ENCODE results near the gene EEF1G.
"Not testable (repeated sequence)": the region's sequence is repeated elsewhere in the genome, so short reads cannot be mapped to it uniquely, and the experiment has no call there.

EEF1G gene

DNA sequence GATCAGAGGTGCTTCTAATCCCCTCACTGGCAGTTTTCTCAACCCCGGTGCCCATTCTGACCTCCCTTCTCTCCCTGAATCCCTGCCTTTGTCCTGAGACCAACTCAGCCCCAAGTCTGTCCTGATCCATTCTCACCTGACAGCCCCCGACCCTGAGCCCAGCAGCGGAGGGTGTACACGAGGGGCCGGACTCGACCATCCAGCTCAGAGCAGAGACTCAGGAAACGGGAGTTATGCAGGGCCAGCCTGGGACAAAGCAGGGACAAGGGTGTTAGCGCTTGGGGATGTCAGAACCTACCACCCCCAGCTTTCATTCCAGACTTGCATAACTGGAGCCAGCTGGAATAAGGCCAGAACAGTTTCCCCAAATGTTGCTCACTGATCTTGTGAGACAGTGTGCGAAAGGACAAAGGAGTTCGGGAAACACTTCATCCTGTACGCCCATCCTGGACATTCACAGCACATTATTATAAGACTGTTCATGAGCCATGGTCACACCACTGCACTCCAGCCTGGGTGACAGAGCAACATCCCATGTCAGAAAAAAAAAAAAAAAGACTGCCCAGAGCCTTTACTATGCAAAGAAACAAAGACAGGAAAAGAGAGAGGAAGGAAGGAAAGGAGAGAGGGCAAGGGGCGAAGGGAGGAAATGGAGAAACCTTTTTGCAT is 3.5 kb upstream of the EEF1G start:
- no peak for DNase-seq (ENCODE audit: low read depth)

DNA sequence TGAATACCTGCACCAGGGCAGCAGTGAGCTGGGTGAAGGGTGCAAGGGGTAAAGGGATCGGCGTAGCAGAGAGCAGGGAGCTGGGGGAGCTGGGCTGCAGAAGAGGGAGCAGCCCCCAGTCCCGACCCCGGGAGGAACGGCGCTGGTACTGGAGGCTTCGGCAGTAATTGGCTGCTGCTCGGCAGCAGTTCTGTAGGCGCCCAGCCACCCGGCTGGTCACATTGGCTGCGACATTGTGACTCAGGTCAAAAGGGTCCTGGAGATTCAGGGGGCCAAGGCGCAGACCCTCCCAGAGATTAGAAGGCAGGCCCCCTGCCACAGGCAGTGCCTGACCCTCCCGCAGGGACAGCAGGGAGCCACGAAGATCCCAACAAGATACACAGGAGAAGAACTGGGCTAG is 2.1 kb upstream of the EEF1G start:
- no peak for DNase-seq (ENCODE audit: low read depth)

DNA sequence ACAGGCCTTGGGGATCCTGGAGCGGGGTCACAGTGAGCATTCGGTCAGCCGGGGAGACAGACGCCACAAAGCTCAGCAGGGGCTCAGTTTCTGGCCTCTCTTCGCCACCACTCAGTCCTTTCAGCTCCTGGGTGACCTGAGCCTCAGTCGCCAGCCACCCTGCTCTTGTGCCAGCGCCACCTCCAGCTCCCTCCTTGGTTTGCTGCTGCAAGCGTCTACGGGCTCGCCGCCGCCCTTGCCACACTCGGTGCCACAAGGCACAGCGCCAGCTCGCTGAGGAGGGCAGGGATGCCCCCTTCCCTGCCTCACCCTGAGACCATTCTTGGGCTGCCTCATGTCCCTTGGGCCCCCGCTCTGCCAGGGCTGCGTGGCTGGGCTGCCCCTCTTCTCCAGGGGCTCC is 1.5 kb upstream of the EEF1G start:
- DNase-seq (ENCODE audit: low read depth) = no peak

DNA sequence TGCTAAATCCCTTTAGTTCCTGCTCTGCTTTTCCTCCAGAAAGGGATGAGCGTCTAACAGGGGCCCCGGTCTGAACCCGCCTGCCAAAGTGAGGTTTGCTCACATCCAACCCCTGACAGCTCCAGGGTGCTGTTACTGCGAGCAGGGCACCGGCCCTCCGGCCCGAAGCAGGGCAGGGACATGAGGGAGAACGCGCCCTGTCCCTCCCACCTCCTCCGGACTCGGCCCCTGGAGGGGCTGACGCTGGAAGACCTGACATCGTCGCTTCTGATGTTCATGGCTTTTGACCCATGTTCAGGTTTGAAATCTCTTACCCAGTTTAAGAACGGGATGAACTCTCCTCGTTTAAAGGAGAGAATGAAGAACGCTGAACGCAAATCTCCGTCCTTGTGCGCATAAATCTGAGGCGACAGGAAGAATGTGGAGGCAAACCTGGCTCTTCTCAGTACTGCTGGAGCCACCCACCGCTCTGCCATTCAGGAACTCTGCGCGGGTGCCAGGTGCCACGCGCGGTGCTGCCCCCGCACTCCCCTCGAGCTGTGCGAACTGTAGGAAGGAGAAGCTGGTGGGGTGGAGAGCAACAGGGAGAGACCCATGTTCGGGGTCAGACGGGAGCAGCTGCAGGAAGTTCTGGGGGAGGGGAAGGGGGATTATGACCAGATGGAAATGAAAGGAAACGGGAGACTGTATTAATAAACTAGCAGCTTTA is 826 bp upstream of the EEF1G start:
- DNase-seq (ENCODE audit: low read depth) = no peak

DNA sequence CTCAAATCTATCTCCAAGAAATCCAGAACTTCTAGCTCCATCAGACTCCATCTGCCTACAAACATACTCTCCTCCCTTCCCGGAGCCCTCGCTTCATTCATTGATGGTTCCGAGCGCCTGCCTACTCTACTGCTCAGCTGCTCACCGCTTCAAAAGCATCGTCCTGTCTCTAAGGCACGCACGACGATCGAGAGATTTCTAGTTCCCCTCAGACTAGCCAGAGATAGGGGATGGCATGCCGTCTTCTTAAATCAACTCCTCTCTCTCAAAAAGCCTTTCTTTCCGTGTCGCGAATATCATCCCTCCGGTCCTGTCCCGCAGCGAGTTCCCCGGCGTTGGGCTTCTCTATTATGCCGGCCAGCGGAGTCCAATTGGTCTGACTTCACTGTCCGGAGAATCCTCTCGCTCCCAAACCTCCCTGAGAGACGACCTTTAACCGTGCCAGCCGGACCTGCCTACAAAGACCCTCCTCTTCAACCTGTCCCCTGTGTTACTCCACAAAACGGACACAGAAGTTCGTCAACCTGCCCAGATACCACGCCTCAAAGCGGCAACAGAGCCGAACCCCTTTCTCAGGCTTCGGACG is 592 bp downstream of the EEF1G start:
- DNase-seq (ENCODE audit: low read depth) = no peak

DNA sequence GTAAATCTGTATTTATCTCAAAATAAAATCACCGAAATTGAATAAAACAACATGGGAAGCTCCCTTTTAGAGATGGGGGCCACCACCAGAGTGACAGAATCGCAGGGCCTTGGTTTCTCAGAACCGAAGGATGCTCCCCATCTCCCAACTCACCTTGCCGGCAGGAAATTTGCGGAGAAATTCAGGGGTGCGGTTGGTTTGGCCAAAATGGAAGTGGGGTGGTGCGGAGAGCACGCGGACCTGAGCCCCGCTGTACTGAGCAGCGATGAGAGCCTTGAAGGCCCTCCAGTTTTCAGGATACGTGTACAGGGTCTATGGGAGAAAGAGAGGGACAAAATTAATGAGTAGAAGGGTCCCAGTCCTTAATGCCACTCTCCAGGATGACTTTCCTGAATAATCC is 1.3 kb downstream of the EEF1G start:
- DNase-seq (ENCODE audit: low read depth) = no peak

DNA sequence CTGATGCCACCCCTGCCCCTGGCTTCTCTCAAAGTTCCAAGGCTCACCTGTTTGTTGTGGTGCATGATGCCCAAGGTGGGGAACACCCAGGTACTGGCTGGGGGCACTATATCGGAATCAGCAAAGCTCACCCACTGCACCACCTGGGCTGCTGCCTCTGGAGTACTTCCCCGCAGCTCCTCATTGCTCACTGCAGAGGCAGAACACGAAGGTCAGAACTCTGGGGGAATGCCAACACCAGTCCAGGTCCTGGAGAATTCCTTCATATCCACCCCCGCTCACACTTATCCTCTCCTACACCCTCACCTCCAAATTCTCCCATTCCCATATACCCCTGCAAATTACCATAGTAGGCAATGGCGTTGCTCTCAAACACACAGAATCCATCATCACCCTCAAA is 2.2 kb downstream of the EEF1G start:
- not testable (repeated sequence) for DNase-seq (ENCODE audit: low read depth)

DNA sequence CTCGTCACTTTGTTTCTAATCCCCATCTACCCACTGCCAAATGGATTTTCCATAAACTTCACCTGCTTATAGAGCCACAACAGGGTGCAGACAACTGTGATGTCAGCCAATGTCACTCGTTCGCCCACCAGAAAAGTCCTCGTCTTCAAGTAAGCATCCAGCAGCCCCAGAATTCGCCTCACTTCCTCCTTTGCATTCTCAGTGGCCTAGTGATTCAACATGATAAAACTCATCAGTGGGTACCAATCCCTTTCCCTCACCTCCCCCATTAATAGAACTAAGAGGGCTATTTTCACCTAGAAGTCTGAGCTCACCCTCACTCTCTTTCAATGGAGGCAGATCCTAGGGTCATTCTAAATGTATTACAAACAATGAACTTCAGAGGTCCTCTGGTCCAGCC is 2.8 kb downstream of the EEF1G start:
- DNase-seq (ENCODE audit: low read depth) = not testable (repeated sequence)

DNA sequence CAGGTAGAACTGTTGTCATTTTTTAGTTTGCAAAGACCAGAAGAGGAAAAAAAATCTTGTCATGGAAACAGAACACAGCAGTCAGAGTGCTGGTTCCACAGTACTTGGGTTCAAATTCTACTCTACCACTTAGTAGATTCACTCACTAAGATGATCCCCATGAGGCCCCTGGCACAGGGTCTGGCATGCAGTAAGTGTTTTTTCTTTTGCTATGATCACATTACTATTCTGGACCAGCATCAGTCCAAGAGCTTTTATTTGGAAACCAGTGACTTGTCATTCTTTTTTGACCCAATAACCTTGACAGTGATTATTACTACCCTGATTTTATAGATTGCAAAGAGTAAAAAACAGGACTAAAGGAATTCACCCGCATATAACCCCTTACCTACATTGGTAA is 4.1 kb downstream of the EEF1G start:
- DNase-seq (ENCODE audit: low read depth) = no peak

DNA sequence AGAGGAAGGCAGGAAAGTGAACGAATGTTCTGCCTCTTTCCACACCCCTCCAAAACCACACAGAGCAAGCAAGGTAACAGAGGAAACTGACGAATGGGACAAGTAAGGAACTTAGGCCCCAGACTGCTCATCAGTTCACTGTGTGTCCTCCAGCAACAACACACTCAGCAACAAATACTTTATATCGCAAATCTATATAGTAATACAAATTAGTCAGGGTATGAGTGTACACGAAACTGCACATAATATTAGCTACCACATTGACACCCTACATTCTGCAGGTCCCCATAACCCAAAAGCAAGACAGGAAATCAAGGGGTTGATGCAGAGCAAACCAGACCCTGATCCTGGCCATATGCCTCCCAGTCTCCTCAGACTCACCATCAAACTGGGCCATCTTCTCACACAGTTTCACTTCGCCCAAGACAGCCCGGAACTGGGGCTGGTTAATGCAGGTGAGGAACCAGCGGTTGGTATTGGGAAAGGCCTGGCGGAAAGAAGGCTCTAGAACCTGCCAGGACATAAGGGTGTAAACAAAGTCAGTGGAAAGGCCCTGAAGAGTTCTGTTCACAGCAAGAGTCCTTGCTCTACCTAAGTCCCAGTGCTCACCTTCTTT is 6.6 kb downstream of the EEF1G start:
- DNase-seq (ENCODE audit: low read depth) = no peak

DNA sequence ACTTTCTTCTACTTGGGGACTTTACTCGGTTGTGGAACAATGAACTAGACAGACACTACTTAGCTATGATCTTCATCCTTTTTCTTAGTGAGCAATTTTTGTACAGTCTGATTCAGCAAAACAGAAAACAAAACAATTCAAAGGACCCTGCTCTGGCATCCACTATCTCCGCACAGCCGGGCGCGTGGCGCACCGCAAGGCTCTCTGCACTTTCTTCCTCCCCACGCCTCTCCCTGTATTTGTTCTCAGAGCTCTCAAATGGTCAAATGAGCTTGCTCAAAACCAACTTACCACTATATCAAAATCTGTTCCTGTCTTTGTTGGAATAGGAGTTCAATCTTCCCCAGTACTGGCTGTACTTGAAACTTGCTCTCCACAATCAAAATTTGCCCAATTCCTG is 7.4 kb downstream of the EEF1G start:
- no peak for DNase-seq (ENCODE audit: low read depth)

DNA sequence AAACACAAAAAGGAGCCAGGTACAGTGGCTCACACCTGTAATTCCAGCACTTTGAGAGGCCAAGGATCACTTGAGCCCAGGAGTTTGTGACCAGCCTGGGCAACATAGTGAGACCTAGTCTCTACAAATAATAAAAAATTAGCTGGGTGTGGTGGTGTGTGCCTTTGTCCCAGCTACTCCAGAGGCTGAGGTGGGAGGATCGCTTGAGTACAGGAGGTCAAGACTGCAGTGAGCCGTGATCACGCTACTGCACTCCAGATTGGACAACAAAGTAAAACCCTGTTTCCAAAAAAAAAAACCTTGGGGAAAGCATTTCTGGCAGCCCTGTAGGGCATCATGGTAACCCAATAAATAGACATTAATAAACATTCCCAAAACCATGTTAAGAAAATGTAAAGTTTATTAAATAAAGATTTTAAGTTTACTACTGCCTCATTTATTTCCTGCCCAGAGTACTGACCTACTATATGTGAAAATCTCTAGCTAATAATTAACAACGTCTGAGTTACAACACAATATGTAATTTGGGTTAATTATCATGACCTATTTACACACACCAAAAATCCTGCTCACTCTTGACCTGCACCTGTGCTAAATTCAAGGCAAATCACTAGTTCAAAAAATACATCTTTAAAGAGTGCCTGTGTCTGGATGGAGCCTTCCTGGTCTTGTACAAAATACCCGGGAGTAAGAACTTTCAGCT is 8.4 kb downstream of the EEF1G start:
- no peak for DNase-seq (ENCODE audit: low read depth)

DNA sequence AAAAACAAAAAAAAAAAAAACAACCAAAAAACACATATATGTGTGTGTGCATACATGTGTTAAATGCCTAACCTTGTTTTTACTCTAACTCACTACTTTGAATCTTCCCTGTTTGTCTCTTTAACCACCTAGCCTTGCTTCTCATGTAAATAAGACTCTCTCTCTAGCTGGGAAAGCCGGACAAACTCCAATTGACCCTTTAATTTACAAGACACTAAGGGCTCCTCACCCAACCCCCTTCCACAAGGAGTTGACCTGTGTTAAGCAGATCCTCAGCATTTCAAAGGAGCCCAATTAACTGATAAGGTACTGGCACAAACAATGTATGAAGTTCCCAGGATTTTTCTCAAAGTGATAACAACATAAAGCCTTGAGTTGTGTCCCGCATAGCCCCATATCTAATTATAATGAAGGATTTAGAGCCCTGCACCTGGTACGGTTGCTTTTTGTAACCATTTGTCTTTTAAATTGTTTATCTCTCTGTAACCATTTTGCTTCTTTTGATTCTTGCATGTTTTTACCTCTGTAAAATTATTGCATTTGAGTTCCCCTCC is 11.9 kb downstream of the EEF1G start:
- DNase-seq (ENCODE audit: low read depth) = not testable (repeated sequence)

DNA sequence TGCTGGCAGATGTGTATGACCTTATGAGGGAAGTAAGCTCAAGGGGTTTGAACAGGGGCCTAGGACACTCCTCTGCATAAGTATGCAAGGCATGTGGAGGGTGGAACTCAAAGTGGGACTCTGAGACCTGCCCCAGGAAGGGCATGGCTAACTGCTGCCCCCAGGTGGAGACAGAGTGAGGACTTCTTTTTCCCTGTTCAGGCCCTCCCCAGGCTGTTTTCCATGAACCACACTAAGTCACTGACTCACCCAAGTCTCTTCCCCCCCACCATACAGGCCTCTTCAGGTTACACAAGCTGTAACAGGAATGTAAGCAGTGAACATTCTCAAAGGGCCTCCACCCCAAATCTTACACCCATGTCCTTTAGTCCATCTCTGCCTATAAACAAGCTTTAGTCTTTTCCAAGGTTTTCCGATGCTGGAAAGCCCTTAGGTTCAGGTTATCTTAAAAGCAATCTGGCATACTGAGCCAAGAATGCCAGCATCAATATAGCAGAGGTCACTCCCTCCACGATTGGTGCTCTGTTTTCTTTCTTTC is 13.1 kb downstream of the EEF1G start:
- DNase-seq (ENCODE audit: low read depth) = peak; percentile 62

DNA sequence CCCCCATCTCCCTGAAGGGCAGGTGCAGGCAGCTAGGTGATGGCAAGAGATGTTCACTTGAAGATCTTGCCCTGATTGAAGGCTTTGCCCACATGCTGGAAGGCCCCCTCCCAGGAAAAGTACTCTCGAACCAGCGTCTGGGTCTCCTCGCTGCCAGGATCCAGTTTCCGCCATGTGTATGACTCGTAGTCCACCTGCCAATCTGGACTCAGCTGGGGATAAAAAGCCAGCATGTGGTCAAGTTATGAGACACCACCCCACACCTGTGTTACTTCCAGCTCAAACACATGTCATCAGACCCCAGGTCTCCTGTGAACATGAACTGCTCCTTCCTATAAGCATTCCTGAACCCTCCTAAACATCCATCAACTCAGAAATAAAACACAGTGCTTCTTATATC is 14.1 kb downstream of the EEF1G start:
- not testable (repeated sequence) for DNase-seq (ENCODE audit: low read depth)

DNA sequence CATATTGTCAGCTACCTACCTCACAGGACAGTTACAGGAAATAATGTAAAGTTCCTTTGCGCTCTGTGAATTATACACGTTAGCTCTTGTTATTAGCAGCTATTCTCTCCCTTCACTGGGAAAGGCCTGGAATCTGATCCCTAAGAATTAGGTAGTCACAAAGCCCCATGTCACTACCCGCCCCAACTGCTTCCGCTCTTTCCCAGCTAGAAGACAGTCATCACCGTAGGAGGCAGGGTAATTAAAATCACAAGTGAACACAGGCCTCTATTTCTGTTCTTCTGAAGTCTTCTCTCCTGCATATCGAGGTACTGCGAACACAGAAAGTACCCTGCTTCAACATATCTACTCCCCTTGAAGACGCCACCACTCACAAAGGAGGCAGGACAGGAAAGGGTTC is 14.5 kb downstream of the EEF1G start:
- DNase-seq (ENCODE audit: low read depth) = no peak

DNA sequence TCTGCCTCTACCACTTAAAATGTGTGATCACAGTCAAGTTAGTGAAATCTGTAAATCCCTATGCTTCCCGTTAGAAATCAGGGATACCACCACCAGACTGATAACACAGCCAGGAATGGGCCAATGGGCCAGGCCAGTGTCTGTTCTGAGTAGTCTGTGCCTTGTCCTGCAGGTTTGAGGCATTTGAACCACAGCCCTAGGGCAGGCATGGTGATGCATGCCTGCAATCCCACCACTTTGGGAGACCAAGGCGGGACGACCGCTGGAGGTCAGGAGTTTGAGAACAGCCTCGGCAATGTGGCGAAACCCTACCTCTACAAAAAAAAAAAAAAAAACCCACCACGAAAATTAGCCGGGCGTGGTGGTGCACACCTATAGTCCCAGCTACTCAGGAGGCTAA is 15.0 kb downstream of the EEF1G start:
- no peak for DNase-seq (ENCODE audit: low read depth)

DNA sequence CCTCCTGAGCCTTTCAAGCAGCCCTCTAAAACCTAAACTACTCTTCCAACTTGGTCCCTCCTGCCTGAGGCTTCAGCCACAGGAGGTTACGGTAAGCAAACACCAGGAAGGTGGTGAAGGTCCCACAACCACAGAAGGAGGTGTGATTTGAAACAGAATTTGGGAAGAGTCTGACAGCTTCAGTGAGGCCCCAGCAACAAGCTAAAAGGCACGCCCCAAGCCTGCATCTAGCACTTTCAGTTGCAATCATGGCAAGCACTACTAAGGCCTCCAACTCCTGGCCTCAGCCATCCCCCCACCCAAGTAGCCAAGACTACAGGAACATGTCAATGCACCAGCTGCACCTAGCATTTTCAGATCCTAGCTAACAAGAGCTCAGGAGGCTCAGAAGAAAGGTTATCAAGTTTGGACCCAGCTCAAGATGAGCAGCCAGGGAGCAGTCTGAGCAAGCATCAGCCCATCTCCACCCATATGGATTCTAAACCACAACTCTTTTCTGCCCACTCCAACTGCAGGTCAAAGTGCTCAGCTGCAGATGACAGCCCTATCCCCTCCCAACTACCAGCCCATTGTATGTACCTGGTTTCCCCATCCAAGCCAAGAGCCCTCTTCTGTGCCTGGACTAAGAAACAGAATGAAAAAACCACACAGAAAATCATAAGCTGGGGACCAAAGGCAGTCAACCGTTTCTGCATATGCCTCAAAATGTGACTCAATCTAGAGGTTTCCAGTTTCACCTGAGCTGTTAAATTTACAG is 16.6 kb downstream of the EEF1G start:
- DNase-seq (ENCODE audit: low read depth) = no peak

DNA sequence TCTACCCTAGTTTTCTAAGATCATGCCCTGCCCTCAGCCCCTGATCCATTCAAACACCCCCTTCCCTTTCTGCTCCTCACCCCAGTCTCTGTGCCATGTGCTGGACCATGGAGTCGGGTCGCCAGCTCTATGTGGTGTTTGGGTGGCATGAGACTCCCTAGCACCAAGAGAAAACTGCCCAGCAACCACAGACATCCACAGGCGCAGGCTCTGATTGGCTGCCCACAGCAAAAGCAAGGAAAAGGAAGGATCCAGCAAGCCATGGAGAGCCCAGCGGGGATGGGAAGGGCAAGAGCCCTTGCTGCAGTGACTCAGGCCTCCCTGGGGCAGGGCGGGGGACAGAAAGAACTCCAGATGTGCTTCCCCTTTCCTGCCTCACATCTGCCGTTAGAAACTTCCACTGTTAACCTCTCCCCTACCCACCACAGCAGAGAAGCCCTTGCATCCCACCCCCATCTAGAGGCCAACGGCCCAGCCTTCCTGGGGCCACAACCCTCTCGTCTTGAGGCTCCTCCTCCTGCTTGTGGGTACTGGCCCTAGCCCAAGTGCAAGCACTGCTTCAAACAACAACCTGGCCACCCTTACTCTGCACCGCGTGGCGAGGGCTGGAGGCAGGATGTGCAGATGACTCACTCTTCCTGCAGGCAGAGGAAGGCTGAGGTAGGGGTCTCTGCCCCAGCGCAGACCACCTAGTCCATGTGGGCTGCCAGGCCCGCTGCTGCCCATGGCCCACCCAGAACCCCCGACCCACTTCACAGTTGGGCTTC is 17.4 kb downstream of the EEF1G start:
- peak; percentile 80 for DNase-seq (ENCODE audit: low read depth)

DNA sequence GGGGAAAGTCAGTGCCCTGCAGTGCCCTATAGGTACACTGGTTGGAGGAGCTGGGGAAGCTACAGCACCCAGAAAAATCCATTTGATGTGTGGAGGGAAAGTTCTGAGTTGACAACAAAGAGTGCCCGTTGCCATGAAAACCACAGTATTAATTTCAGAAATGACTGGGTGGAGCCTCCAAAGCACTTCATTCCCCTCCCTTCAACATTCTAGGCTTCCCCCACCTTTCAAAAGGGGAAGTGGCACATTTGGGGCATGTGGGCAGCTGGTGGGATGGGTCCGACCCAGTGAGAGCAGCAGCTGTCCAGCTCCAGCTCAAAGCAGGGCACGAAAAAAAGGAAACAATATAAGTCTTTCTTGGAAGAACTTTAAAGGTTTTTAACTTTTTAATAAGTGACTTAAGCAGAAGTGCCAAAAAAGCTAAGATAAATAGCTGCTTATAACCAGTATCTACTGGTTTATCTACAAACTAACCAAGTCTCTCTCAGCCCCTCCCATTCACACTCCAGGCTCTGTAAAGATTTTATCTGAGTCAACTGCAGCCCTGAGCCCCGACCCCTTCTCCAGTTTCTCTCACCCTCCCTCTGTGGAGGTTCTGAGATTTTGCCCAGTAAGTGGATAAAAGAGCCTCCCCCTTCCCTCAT is 18.1 kb downstream of the EEF1G start:
- DNase-seq (ENCODE audit: low read depth) = no peak

Data from activated T-helper 1 cell treated with Interleukin-2 at 50 U/mL for 16 hours (primary cell).